Muscle of back (tissue), 11 donors: ENCODE data around the gene VTCN1. TPM values are rescaled to one million over a fixed set of nuclear protein-coding genes. Genes with fewer than 3 reads are reported as not detected.
"Not testable (repeated sequence)": the region's sequence is repeated elsewhere in the genome, so short reads cannot be mapped to it uniquely, and the experiment has no call there.

Experiments used
- DNase-seq, 3 donors: peaks; one replicate each; pipeline versions ENCODE4 v3.0.0 to v3.0.0-alpha.2; 2013
- polyA plus RNA-seq, 10 donors: library from polyadenylated mRNA; unstranded; fragments of 120-200 nt; gene quantifications; one replicate each; pipeline ENCODE4 v1.2.1, GENCODE V29; 2013; ENCODE audit not compliant: insufficient read length in 10 of 10

Gene VTCN1
- polyA plus RNA-seq, 10 donors, result 0.09 to 0.46 (median 0.15) TPM; not detected in 1

- DNase-seq, result no peak
Measured at GRCh38 chr1:117166076-117166475, 44.7 kb downstream of the VTCN1 start.

- no peak for DNase-seq
Measured at GRCh38 chr1:117164209-117164608, 46.5 kb downstream of the VTCN1 start.

GRCh38 chr1:117162816-117163215, 47.9 kb downstream of the VTCN1 start:
- peak in 2 of 3 donors; percentile 21 for DNase-seq

GRCh38 chr1:117161887-117162286, 48.8 kb downstream of the VTCN1 start:
- DNase-seq, result no peak

GRCh38 chr1:117151305-117151704, 59.4 kb downstream of the VTCN1 start:
- not testable (repeated sequence) for DNase-seq

GRCh38 chr1:117150316-117150715, 60.4 kb downstream of the VTCN1 start:
- DNase-seq, result no peak

GRCh38 chr1:117147856-117148588, 62.7 kb downstream of the VTCN1 start:
- DNase-seq, result no peak

- DNase-seq, result no peak
Measured at GRCh38 chr1:117147341-117147831, 63.3 kb downstream of the VTCN1 start.

- peak in 1 of 3 donors; percentile 89 for DNase-seq
Measured at GRCh38 chr1:117146575-117147340, 64.0 kb downstream of the VTCN1 start.

- no peak for DNase-seq
Measured at GRCh38 chr1:117146072-117146471, 64.7 kb downstream of the VTCN1 start.

- DNase-seq, result no peak
Measured at GRCh38 chr1:117143871-117144270, 66.9 kb downstream of the VTCN1 start.

GRCh38 chr1:117143172-117143571, 67.6 kb downstream of the VTCN1 start:
- DNase-seq, result no peak

- DNase-seq, result peak in 1 of 3 donors; percentile 75
Measured at GRCh38 chr1:117142200-117142599, 68.5 kb downstream of the VTCN1 start.

- no peak for DNase-seq
Measured at GRCh38 chr1:117138561-117138960, 72.2 kb downstream of the VTCN1 start.

- DNase-seq, result no peak
Measured at GRCh38 chr1:117138106-117138505, 72.6 kb downstream of the VTCN1 start.

- DNase-seq, result no peak
Measured at GRCh38 chr1:117137281-117137855, 73.4 kb downstream of the VTCN1 start.

- no peak for DNase-seq
Measured at GRCh38 chr1:117136749-117137148, 74.0 kb downstream of the VTCN1 start.

- no peak for DNase-seq
Measured at GRCh38 chr1:117135329-117135728, 75.4 kb downstream of the VTCN1 start.

- no peak for DNase-seq
Measured at GRCh38 chr1:117130526-117130925, 80.2 kb downstream of the VTCN1 start.

GRCh38 chr1:117128323-117129079, 82.2 kb downstream of the VTCN1 start:
- DNase-seq, result peak; percentile 37 to 70 (median 48)

GRCh38 chr1:117127795-117128194, 82.9 kb downstream of the VTCN1 start:
- DNase-seq, result no peak

- peak in 2 of 3 donors; percentile 61 to 70 for DNase-seq
Measured at GRCh38 chr1:117124661-117125060, 86.1 kb downstream of the VTCN1 start.
